HS-27A (cell line): ENCODE results near the gene CHCHD1.
"Not testable (repeated sequence)": the region's sequence is repeated elsewhere in the genome, so short reads cannot be mapped to it uniquely, and the experiment has no call there.

Experiments used
- DNase-seq: peaks from one replicate; pipeline ENCODE4 v3.0.0-alpha.2; 2012; ENCODE audit warnings: low read depth, missing footprints

The CHCHD1 gene

DNA sequence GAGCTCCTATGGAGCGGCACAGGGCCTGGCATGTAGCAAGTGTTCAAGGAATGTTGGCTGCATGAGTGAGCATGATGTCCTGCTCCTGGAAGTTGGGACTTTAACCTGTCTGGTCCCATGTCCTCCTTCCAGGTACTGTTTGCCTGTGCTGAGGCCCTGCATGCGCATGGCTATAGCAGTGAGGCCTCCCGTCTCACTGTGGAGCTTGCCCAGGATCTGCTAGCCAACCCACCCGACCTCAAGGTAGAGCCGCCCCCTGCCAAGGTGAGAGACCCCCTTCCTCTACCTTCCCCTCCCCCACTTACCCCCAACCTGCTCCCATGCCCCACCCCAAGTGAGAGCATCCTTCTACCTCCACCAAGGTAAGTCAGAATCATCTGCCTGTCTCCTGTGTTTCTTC is 11.6 kb downstream of the CHCHD1 start:
- DNase-seq, result no peak

- DNase-seq, result not testable (repeated sequence)
These were observed 13.6 kb downstream of the CHCHD1 start for GRCh38 chr10:73795491-73795890.

- not testable (repeated sequence) for DNase-seq
These were observed 14.2 kb downstream of the CHCHD1 start for GRCh38 chr10:73796035-73796434.

- no peak for DNase-seq
These were observed 14.9 kb downstream of the CHCHD1 start for GRCh38 chr10:73796766-73797165.

GRCh38 chr10:73797324-73798025 is 15.6 kb downstream of the CHCHD1 start:
- no peak for DNase-seq

- DNase-seq, result no peak
These were observed 16.2 kb downstream of the CHCHD1 start for GRCh38 chr10:73798087-73798486.

DNA sequence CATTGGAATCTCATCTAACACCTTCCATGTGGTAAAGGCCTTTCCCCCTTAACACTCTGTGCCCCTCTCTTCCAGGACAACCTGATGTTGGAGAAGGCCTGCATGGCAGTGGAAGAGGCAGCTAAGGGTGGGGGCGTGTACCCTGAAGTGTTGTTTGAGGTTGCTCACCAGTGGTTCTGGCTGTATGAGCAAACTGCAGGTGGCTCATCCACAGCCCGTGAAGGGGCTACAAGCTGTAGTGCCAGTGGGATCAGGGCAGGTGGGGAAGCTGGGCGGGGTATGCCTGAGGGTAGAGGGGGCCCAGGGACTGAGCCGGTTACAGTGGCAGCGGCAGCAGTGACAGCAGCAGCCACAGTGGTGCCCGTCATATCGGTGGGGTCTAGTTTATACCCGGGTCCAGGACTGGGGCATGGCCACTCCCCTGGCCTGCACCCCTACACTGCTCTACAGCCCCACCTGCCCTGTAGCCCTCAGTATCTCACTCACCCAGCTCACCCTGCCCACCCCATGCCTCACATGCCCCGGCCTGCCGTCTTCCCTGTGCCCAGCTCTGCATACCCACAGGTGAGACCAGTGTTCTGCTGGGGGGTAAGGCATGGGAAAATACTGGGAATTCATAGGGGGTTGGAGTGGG is 17.2 kb downstream of the CHCHD1 start:
- no peak for DNase-seq

GRCh38 chr10:73799899-73800559 is 18.2 kb downstream of the CHCHD1 start:
- DNase-seq, result no peak

GRCh38 chr10:73800560-73801252 is 18.9 kb downstream of the CHCHD1 start:
- DNase-seq, result no peak

DNA sequence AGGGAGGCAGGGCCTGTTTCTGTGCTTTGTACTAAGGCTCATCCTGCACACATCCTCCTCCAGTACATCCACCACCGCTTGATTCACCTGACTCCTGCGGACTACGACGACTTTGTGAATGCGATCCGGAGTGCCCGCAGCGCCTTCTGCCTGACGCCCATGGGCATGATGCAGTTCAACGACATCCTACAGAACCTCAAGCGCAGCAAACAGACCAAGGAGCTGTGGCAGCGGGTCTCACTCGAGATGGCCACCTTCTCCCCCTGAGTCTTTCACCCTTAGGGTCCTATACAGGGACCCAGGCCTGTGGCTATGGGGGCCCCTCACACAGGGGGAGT is 19.4 kb downstream of the CHCHD1 start:
- DNase-seq, result no peak

- DNase-seq, result no peak
These were observed 20.6 kb downstream of the CHCHD1 start for GRCh38 chr10:73802276-73802991.

DNA sequence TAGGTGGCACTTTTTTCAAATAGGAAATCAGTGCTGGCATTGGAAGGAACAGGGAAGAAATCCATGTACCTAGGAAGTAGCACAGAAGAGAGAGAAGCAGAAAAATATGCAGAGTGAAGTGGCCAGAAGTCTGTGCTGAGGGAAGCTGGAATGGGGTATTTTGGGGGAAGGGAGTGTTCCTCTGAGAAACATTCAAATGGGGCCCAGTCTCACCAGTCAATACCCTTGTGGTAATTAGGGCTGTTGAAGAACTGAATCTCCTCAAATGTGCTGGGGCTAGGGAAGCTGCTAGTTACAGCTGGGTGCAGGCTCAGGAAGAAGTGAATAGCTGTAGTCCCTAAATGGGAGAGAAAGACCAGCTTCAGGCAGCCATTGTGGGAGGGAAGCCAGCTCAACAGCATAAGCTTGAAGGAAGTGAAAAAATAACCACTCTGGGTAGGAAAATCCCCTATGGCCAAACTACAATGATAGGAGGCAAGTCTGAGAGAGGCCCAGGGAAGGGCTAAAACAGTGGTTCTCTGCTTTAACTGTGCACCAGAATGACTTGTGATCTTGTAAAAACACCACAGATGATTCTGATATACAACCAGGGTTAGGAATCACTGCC is 21.9 kb downstream of the CHCHD1 start:
- DNase-seq, result no peak

DNA sequence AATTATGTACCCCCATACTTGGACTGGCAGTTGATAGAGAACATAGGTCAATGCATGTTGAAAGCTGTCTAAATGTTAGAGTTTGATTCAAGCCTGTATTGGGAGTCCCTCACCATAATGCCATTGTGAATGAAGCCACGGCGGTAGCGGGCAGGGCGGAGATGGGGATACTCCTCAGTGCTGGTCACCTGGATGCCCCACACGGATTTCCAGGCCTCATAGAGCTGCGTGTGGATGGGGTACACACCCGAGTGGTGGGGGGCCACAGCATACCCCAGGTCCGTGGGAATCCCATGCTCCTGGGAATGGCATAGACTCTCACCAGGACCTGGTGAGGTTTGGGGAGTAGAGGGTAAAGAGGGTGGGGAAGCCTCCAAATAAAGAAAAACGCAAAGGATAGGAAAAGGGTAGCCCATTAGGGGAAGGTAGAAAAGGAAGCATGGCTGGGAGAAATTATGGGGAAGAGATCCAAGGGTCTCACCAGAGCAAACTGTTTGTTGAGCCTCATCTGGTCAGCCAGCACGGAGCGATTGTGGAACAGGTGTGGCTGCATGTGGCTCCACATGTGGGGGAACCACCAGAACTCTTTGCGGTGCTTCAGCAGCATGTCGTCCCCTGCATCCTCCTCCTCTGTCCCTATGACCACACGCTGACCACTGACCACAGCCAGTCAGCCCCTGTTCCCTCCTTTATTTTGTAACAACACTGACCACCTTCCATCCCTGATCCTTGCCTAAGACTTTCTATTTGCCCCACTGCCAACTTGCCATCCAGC is 24.5 kb downstream of the CHCHD1 start:
- DNase-seq, result no peak

- no peak for DNase-seq
These were observed 25.6 kb downstream of the CHCHD1 start for GRCh38 chr10:73807471-73807870.

DNA sequence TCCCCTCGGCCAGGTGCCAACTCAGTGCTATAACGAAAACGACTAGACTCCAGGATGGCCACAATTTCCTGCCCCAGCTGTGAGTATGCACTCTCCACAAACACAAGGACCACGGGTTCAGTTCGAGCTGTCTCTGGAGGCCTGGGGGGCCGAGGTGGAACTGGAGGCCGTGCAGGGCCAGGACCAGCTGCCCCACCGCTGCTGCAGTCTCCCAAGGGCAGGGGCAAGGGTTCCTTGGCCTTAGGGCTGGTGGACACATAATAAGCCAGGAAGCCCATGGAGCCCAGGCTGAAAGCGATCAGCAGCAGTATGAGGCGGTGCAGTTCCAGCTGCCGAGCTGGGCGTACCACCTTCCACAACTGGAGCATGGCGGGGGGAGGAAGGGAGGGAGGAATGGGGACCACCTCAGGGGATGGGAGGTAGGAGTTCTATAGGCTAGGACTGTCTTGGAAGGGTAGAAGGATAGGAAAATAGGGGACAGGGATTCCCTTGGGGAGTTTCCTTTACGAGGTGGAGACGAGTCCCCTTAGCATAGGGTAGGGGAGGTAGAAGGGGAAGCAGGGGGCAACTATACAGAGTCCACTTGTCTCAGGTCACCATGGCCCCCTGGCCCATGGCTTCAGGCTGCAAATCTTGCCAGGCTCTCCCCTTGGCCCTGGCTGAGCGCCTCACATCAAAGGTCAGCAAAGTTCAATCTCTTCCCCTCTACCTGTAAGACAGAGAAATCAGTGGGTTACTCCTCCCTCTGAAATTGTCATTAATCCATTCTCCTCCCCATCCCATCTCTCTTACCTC is 26.4 kb downstream of the CHCHD1 start:
- DNase-seq, result no peak

DNA sequence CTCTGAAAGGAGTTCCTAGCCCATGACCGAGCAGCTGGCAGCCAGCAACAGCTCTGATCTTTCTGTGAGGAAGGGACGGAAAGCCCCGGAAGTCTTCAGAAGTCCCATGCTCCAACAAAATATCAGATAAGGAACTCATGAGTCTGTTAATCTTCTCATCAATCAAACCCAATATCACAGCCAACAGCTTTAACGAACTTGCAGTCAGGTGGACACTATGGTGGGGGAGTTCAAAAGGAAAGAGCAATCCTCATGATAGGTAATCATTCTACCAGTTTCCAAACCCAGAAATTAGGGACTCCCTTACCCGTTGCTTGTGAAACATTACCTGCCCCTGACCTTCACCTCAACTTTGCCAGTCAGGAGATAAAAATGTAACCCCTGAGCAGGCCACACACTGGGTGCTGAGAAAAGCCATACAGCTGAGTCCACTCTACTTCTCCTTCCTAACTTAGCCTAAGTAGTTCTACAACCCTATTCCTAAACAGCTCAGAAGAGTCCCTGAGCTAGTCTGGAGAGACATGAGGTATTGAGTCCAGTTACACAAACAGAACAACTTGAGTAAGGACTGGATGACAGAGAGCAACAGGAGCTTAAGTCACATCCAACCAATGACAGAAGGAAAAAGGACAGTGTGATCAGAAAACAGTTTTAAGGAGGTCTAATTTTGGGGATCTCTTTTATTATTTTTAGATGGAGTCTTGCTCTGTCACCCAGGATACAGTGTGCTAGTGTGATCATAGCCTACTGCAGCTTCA is 27.4 kb downstream of the CHCHD1 start:
- DNase-seq, result no peak

DNA sequence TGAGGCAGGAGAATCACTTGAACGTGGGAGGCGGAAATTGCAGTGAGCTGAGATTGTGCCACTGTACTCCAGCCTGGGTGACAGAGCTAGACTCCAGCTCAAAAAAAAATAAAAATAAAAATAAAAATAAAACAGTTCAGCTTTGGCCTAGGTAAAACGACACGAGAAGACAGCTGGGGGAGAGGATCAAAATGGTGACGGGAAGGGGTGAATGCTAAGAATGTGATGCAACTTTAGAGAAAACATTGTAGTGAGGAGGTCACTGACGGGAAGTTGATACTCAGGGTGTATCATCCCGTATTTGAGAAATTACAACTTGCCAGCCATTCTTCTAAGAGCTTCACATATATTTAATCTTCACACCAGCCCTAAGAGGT is 28.5 kb downstream of the CHCHD1 start:
- DNase-seq, result no peak

- no peak for DNase-seq
These were observed 29.1 kb downstream of the CHCHD1 start for GRCh38 chr10:73810735-73811465.

- DNase-seq, result no peak
These were observed 30.8 kb downstream of the CHCHD1 start for GRCh38 chr10:73812657-73813056.
